HEK293 (cell line): ENCODE results near the gene ASB5.

Experiments used
- AEBP2 ChIP-seq: fragments of 450-650 bp; formaldehyde crosslinking; IDR thresholded peaks from 2 replicates; pipeline ENCODE4 v1.5.1; 2016; ENCODE audit warnings: missing biosample characterization, missing genetic modification characterization, borderline replicate concordance
- KLF9 ChIP-seq: fragments of 450-650 bp; formaldehyde crosslinking; IDR thresholded peaks from 2 replicates; pipeline ENCODE4 v1.5.1; 2016; ENCODE audit warnings: missing biosample characterization, missing genetic modification characterization, low read depth
- MYNN ChIP-seq: fragments of 450-650 bp; formaldehyde crosslinking; IDR thresholded peaks from 2 replicates; pipeline ENCODE4 v1.5.1; 2016; ENCODE audit warnings: missing biosample characterization, missing genetic modification characterization, borderline replicate concordance
- MZF1 ChIP-seq: fragments of 450-650 bp; formaldehyde crosslinking; IDR thresholded peaks from 2 replicates; pipeline ENCODE4 v1.5.1; 2017; ENCODE audit warnings: missing biosample characterization, missing genetic modification characterization, borderline replicate concordance
- SCRT1 ChIP-seq: fragments of 450-650 bp; formaldehyde crosslinking; IDR thresholded peaks from 2 replicates; pipeline ENCODE4 v1.5.1; 2016; ENCODE audit warnings: missing biosample characterization, missing genetic modification characterization, borderline replicate concordance
- SP3 ChIP-seq: fragments of 450-650 bp; formaldehyde crosslinking; IDR thresholded peaks from 2 replicates; pipeline ENCODE4 v1.5.1; 2016; ENCODE audit warnings: missing biosample characterization, missing genetic modification characterization
- TRIM28 ChIP-seq: IDR thresholded peaks from 2 replicates; pipeline ENCODE4 v1.6.1; 2011; ENCODE audit warnings: low read length, control low read depth, borderline replicate concordance
- ZBTB17 ChIP-seq: fragments of 450-650 bp; formaldehyde crosslinking; IDR thresholded peaks from 2 replicates; pipeline ENCODE4 v1.5.1; 2016; ENCODE audit warnings: missing biosample characterization, missing genetic modification characterization
- ZFP69B ChIP-seq: fragments of 450-650 bp; formaldehyde crosslinking; IDR thresholded peaks from 2 replicates; pipeline ENCODE4 v1.5.1; 2016; ENCODE audit warnings: missing biosample characterization, missing genetic modification characterization
- ZNF292 ChIP-seq: fragments of 450-650 bp; formaldehyde crosslinking; IDR thresholded peaks from 2 replicates; pipeline ENCODE4 v1.5.1; 2016; ENCODE audit warnings: low read depth, missing biosample characterization, missing genetic modification characterization, borderline replicate concordance
- ZNF302 ChIP-seq: fragments of 450-650 bp; formaldehyde crosslinking; IDR thresholded peaks from 2 replicates; pipeline ENCODE4 v1.5.1; 2016; ENCODE audit warnings: missing biosample characterization, missing genetic modification characterization, low read depth
- ZNF354C ChIP-seq: fragments of 450-650 bp; formaldehyde crosslinking; IDR thresholded peaks from 2 replicates; pipeline ENCODE4 v1.5.1; 2016; ENCODE audit warnings: missing biosample characterization, missing genetic modification characterization, low read depth, borderline replicate concordance
- ZNF426 ChIP-seq: fragments of 450-650 bp; formaldehyde crosslinking; IDR thresholded peaks from 2 replicates; pipeline ENCODE4 v1.5.1; 2017; ENCODE audit warnings: missing biosample characterization, missing genetic modification characterization, mild to moderate bottlenecking, inconsistent platforms, moderate library complexity
- ZNF530 ChIP-seq: fragments of 450-650 bp; formaldehyde crosslinking; IDR thresholded peaks from 2 replicates; pipeline ENCODE4 v1.5.1; 2016; ENCODE audit warnings: low read depth, missing biosample characterization, missing genetic modification characterization
- ZNF544 ChIP-seq: fragments of 450-650 bp; formaldehyde crosslinking; IDR thresholded peaks from 2 replicates; pipeline ENCODE4 v1.5.0; 2017; ENCODE audit warnings: missing biosample characterization, missing genetic modification characterization
- ZNF580 ChIP-seq: fragments of 450-650 bp; formaldehyde crosslinking; IDR thresholded peaks from 2 replicates; pipeline ENCODE4 v1.5.1; 2016; ENCODE audit warnings: missing biosample characterization, missing genetic modification characterization
- TF ChIP-seq, protein P1 (sequence below): fragments of 450-650 bp; formaldehyde crosslinking; conservative IDR thresholded peaks from 2 replicates; pipeline ENCODE4 v1.5.1; 2016; ENCODE audit warnings: low read depth, missing biosample characterization, missing genetic modification characterization
- TF ChIP-seq, protein P2 (sequence below): fragments of 450-650 bp; IDR thresholded peaks from 2 replicates; pipeline ENCODE4 v1.5.1; 2018; ENCODE audit warnings: missing biosample characterization, missing genetic modification characterization
- TF ChIP-seq, protein P3 (sequence below): fragments of 450-650 bp; formaldehyde crosslinking; optimal IDR thresholded peaks from 2 replicates; pipeline ENCODE3; 2016; ENCODE audit warnings: missing biosample characterization, mild to moderate bottlenecking, missing genetic modification characterization

ASB5 gene

GRCh38 chr4:176195184-176195978 lies 73.6 kb downstream of the ASB5 start, which contains the start of gene SPATA4 (continued):
- peak; percentile 45; the same call in 1 of the 2 replicates for TF ChIP-seq SP3
- TF ChIP-seq, protein P1, sequence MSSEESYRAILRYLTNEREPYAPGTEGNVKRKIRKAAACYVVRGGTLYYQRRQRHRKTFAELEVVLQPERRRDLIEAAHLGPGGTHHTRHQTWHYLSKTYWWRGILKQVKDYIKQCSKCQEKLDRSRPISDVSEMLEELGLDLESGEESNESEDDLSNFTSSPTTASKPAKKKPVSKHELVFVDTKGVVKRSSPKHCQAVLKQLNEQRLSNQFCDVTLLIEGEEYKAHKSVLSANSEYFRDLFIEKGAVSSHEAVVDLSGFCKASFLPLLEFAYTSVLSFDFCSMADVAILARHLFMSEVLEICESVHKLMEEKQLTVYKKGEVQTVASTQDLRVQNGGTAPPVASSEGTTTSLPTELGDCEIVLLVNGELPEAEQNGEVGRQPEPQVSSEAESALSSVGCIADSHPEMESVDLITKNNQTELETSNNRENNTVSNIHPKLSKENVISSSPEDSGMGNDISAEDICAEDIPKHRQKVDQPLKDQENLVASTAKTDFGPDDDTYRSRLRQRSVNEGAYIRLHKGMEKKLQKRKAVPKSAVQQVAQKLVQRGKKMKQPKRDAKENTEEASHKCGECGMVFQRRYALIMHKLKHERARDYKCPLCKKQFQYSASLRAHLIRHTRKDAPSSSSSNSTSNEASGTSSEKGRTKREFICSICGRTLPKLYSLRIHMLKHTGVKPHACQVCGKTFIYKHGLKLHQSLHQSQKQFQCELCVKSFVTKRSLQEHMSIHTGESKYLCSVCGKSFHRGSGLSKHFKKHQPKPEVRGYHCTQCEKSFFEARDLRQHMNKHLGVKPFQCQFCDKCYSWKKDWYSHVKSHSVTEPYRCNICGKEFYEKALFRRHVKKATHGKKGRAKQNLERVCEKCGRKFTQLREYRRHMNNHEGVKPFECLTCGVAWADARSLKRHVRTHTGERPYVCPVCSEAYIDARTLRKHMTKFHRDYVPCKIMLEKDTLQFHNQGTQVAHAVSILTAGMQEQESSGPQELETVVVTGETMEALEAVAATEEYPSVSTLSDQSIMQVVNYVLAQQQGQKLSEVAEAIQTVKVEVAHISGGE (tag by site-specific recombination) = 0 out of 2 replicates have a peak, but pooled peaks have one; percentile 11
- TF ChIP-seq ZNF426 (tag by site-specific recombination) = no peak
- TF ChIP-seq MZF1 (tag by site-specific recombination) = no peak
- TF ChIP-seq ZNF530 (tag by site-specific recombination) = no peak
- TF ChIP-seq SCRT1 = peak; percentile 97
- TF ChIP-seq MYNN (tag by site-specific recombination) = no peak
- TF ChIP-seq, protein P2, sequence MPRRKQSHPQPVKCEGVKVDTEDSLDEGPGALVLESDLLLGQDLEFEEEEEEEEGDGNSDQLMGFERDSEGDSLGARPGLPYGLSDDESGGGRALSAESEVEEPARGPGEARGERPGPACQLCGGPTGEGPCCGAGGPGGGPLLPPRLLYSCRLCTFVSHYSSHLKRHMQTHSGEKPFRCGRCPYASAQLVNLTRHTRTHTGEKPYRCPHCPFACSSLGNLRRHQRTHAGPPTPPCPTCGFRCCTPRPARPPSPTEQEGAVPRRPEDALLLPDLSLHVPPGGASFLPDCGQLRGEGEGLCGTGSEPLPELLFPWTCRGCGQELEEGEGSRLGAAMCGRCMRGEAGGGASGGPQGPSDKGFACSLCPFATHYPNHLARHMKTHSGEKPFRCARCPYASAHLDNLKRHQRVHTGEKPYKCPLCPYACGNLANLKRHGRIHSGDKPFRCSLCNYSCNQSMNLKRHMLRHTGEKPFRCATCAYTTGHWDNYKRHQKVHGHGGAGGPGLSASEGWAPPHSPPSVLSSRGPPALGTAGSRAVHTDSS (tag by site-specific recombination) = no peak
- no peak for TF ChIP-seq ZNF580 (tag by site-specific recombination)
- TF ChIP-seq ZNF354C (tag by site-specific recombination) = no peak
- TF ChIP-seq TRIM28 = no peak
- TF ChIP-seq AEBP2 (tag by site-specific recombination) = no peak
- no peak for TF ChIP-seq ZFP69B (tag by site-specific recombination)
- TF ChIP-seq, protein P3, sequence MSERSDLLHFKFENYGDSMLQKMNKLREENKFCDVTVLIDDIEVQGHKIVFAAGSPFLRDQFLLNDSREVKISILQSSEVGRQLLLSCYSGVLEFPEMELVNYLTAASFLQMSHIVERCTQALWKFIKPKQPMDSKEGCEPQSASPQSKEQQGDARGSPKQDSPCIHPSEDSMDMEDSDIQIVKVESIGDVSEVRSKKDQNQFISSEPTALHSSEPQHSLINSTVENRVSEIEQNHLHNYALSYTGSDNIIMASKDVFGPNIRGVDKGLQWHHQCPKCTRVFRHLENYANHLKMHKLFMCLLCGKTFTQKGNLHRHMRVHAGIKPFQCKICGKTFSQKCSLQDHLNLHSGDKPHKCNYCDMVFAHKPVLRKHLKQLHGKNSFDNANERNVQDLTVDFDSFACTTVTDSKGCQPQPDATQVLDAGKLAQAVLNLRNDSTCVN (tag by site-specific recombination) = peak; percentile 48
- TF ChIP-seq ZNF302 (tag by site-specific recombination) = no peak
- peak; percentile 48; the same call in 1 of the 2 replicates for TF ChIP-seq KLF9 (tag by site-specific recombination)
- TF ChIP-seq ZNF544 (tag by site-specific recombination) = no peak
- TF ChIP-seq ZNF292 = no peak
- TF ChIP-seq ZBTB17 = peak; percentile 93
